ENCODE results near the gene ORM1. TPM values are rescaled to one million over a fixed set of nuclear protein-coding genes. Genes with fewer than 3 reads are reported as not detected.

The ORM1 gene
- total RNA-seq, 1 donor from 2014 or later, result 5.2 TPM

DNA sequence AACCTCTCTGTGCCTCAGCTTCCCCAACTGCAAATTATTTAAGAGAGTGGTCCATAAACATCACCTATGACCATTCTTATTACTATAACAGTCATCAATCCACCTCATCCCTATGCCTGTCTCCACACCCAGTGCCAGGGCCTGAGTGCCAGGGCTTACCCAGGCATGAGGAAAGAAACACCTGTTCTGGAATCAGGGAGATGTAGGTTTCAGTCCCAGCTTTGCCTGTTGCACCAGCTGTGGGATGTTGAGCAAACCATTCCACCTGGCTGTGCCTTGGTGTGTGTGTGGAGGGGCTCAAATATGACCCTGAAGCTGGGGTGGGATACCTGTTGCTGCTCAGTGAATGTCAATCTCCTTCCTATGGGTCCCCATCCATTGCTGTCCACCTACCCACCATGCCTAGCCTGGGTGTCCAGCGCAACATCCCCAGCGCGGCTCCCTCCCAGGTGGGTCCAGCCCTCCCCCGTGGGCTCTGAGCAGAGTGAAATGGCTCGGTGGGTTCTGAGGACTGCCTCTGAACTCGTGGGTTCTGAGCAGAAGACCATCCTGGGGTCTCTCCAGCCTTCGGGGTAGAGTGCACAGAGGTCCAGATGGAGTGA is 48.5 kb downstream of the ORM1 start:
- ATAC-seq (no peak), DNase-seq (no peak)
- H3K27me3 ChIP-seq, result no peaks in the 10 kb centered on the region
- peak overlapping the region; percentile 55 for H3K27ac ChIP-seq
- H3K4me3 ChIP-seq, result no peak overlapping the region
- H3K36me3 ChIP-seq, result peaks cover 68% of the 10 kb centered on the region
- H3K9me3 ChIP-seq, result no peaks in the 10 kb centered on the region
- peaks cover 48% of the 10 kb centered on the region for H3K4me1 ChIP-seq
- intact Hi-C loops (cut with DNase I), result no loop called here
- TF ChIP-seq, protein P1, sequence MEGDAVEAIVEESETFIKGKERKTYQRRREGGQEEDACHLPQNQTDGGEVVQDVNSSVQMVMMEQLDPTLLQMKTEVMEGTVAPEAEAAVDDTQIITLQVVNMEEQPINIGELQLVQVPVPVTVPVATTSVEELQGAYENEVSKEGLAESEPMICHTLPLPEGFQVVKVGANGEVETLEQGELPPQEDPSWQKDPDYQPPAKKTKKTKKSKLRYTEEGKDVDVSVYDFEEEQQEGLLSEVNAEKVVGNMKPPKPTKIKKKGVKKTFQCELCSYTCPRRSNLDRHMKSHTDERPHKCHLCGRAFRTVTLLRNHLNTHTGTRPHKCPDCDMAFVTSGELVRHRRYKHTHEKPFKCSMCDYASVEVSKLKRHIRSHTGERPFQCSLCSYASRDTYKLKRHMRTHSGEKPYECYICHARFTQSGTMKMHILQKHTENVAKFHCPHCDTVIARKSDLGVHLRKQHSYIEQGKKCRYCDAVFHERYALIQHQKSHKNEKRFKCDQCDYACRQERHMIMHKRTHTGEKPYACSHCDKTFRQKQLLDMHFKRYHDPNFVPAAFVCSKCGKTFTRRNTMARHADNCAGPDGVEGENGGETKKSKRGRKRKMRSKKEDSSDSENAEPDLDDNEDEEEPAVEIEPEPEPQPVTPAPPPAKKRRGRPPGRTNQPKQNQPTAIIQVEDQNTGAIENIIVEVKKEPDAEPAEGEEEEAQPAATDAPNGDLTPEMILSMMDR (IDR thresholded peaks at IDR 0.05), result no peak

DNA sequence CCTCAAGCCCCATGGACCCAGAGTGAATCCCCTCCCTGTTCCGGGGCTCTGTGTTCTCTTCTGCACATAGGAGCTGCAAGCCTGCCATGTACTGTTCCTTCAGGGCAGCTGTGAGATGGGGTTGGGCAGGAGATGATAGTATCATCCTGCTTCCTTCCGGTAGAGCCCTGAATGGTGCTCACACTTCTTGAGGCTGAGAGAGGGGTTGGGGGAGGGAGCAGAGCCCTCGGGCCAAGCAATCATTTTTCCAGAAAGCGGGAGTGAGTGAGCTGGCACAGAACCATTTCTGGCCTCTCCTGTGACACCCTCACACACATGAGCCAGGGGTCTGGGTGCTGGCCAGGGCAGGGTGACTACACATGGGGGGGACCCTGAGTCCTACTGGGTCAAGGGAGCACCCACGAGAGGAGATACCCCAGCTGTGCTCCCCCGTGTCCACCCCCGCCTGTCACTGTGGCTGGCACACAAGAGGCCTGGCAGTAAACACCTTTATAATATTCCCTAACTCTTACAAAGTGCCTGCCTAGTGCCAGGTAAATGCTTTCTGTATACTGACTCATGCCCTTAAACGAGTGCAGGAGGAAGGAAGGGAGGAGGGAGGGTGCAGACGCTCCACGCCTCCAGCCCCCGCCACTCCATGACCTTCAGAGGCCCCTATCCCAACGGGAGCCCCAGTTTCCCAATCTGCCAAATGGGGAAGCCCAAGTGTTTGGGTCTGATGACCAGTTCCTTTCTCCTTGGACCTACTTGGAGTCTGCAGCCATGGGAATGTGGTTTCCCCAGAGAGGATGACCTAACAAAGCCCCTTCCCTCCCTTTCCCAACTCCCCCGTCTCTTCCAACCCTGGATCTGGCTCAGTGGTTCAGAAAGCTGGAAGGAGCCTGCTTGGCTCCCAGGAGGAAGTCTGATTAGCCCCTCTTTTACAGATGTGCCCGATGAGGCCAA is 49.3 kb downstream of the ORM1 start:
- DNase-seq (peak; percentile 69), ATAC-seq (peak; percentile 67)
- TF ChIP-seq, protein P1 (IDR thresholded peaks at IDR 0.05), result no peak
- Histone ChIP-seq H3K4me3 (no peak overlapping the region), H3K36me3 (peaks cover 73% of the 10 kb centered on the region), H3K27me3 (no peaks in the 10 kb centered on the region), H3K4me1 (peaks cover 40% of the 10 kb centered on the region), H3K9me3 (no peaks in the 10 kb centered on the region), H3K27ac (peak overlapping the region; percentile 40)
- intact Hi-C loops (cut with DNase I), result no loop called here

DNA sequence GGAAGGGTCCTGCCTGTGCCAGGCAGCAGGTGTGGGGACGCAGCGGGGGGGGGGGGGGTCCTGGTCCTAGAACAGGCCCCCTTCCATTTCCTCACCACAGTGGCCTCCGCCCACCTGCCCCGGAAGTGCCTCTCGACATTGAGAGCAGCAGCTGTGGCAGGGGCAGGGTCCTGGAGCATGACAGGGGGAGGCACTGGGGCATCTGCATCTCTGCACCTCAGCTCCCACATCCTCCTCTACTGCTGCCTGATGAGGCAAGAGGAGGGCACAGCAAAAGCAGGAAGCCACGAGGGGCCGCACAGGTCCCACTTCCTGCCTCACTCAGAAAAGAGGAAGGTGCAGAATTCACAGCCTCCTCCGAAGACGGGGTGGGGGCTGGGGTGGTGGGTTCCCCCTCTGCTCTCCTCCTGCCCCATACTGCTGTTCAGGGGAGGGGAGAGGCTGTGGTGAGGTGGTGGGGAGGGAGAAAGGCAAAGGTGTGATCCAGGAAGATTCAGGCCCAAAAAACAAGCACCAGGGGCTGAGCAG is 50.1 kb downstream of the ORM1 start:
- H3K27me3 ChIP-seq, result no peaks in the 10 kb centered on the region
- H3K9me3 ChIP-seq, result no peaks in the 10 kb centered on the region
- peak overlapping the region; percentile 70 for H3K27ac ChIP-seq
- H3K4me1 ChIP-seq, result peaks cover 35% of the 10 kb centered on the region
- ATAC-seq (peak; percentile 88), DNase-seq (peak; percentile 86)
- H3K36me3 ChIP-seq, result peaks cover 73% of the 10 kb centered on the region
- intact Hi-C loops (cut with DNase I), result no loop called here
- H3K4me3 ChIP-seq, result no peak overlapping the region
- TF ChIP-seq, protein P1 (IDR thresholded peaks at IDR 0.05), result no peak

DNA sequence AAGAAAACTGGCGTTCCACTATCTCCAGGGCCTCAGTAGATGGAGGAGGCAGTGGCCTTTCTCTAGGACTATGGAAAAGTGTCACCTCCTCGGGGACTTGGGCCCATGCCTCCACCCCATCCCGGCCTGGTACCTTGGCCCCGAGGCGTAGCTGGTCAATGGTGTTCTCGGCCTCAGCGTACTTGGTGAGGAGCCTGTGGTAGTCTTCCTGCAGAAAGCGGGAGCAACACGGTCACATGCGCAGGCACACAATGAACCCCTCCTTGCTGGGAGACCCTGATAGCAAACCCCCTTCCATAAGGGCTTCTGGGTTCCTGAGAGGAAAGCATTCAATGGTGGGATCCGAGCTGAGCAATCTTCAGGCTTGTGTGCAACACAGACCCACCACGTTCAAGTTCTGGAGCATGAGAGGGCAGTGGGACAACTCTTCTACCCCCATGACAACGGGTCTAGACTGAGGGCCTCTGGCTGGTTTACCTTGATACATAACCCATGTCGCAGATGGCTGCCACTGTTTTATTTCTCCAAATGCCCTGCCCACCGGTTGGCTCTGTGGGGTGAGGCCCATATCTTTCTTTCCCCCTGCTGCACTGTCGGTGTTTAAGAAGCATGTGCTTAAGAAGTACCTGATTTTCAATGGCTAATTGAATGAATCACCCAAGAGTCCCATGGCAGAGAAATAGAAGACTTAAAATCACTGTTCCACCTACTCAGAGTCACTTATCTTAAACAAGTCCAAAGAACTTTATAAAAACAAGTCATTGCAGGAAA is 51.2 kb downstream of the ORM1 start:
- Histone ChIP-seq H3K36me3 (peaks cover 76% of the 10 kb centered on the region), H3K4me3 (no peak overlapping the region), H3K27ac (peak overlapping the region; percentile 70), H3K4me1 (peaks cover 39% of the 10 kb centered on the region), H3K9me3 (no peaks in the 10 kb centered on the region), H3K27me3 (no peaks in the 10 kb centered on the region)
- intact Hi-C loops (cut with DNase I), result no loop called here
- ATAC-seq (no peak), DNase-seq (peak; percentile 46)
- TF ChIP-seq, protein P1 (IDR thresholded peaks at IDR 0.05), result no peak

DNA sequence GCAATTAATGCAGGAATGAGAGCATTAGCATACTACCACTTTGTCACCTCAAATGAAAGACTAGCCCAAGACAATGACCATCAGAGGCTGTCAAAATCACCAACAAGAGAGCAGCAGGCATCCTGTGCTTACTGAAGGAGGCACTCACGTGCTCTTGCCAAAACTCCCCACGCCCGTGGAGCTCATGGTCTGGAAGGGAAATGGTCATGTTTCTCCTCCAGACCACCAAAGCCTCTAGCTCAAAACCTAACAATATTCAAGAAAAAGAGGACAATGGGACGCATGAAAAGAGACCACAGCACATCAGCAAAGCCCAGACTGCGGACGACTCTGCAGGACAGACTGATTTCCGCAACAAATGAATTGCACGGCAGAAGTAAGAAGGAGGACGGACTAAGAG is 52.0 kb downstream of the ORM1 start:
- DNase-seq (peak; percentile 32), ATAC-seq (no peak)
- TF ChIP-seq, protein P1 (IDR thresholded peaks at IDR 0.05), result no peak
- Histone ChIP-seq H3K9me3 (no peaks in the 10 kb centered on the region), H3K4me1 (peaks cover 47% of the 10 kb centered on the region), H3K27me3 (no peaks in the 10 kb centered on the region), H3K4me3 (no peak overlapping the region), H3K27ac (no peak overlapping the region), H3K36me3 (peaks cover 81% of the 10 kb centered on the region)
- intact Hi-C loops (cut with DNase I), result no loop called here

Data from upper lobe of right lung (tissue), 1 donor.